Activated CD8-positive, alpha-beta memory T cell treated with anti-CD3 and anti-CD28 coated beads for 24 hours (primary cell): ENCODE results near the gene ARHGEF12.

Source experiments
- DNase-seq: peaks from one replicate; pipeline ENCODE4 v3.0.0-alpha.2; 2020

ARHGEF12 gene, protein sequence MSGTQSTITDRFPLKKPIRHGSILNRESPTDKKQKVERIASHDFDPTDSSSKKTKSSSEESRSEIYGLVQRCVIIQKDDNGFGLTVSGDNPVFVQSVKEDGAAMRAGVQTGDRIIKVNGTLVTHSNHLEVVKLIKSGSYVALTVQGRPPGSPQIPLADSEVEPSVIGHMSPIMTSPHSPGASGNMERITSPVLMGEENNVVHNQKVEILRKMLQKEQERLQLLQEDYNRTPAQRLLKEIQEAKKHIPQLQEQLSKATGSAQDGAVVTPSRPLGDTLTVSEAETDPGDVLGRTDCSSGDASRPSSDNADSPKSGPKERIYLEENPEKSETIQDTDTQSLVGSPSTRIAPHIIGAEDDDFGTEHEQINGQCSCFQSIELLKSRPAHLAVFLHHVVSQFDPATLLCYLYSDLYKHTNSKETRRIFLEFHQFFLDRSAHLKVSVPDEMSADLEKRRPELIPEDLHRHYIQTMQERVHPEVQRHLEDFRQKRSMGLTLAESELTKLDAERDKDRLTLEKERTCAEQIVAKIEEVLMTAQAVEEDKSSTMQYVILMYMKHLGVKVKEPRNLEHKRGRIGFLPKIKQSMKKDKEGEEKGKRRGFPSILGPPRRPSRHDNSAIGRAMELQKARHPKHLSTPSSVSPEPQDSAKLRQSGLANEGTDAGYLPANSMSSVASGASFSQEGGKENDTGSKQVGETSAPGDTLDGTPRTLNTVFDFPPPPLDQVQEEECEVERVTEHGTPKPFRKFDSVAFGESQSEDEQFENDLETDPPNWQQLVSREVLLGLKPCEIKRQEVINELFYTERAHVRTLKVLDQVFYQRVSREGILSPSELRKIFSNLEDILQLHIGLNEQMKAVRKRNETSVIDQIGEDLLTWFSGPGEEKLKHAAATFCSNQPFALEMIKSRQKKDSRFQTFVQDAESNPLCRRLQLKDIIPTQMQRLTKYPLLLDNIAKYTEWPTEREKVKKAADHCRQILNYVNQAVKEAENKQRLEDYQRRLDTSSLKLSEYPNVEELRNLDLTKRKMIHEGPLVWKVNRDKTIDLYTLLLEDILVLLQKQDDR (N-terminal part only)

DNA sequence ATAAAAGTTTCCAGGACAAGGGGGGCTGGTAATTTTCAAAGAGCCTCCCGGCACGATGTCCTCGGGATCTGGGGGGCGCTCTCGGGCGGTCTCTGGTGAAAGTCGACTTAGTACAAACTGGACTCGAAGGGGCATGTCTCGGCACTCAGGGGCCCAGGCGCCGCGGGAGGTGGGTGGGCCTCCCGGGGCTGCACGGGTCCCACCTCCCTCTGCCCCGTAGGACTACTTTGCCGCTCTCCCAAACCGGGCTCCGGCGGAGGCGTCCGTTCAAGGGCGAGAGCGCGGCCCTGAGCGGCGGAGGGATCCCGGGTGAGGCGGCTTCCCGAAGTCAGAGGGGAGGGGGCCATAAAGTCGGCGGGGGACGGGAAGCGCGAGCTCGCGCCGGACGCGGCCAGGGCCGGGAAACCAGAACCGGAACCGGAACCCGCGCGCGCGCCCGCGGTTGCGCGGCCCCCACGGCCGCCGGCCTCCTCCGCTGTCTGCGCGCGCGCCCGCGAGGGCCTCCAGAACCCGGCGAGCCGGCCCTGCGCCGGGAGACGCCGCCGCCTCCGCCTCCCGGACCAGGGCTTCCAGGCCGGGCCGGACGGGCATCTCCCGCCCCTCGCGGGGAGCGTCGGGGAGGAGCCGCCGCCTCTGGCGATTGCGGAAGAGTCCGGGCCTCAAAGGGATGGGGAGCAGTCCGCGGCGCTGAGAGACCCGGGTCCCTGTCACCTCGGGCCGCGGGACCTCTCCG lies at the start of gene ARHGEF12:
Gene ARHGEF12, plus strand, starts transcription at position 506 of the 733 bp plus-strand sequence. CDS start 831 bp downstream, outside the sequence.
- peak; percentile 92 for DNase-seq

DNA sequence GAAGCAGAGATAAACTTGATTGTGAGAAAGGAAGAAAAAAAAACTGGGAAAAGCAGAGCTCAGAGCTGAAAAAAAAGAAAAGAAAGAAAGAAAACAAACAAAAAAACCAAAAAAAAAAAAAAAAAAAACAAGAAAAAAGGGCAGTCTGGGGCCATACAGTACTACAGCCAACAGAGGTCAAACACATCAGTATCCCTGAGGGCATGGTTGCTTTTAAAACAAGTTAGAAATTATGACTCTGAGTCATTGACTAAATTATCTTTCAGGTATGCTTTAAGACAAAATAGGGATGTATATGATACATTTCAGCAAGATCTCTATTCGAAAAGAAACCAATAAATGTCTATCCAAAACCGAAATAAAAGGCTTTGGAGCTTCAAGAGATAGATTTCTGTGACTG lies 48.2 kb upstream of the ARHGEF12 start:
- no peak for DNase-seq

DNA sequence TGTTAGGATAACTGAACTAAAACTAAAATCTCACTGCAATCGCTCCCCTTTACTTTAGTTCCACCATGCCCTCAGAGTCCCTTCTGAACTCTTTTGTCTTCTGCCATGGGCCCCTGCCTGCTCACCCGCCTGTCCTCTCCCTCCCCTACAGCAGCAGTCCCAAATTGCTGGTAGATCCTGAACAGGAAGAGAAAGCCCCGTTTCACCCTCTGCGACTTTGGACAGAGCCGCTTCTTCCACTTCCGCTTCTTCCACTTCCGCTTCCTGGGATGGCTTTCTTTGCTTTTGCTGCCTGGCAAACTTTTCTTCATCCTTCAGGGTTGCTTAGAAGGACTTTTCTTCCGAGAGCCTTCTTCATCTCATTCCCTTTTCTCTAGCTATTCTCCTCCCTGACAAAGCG lies 46.8 kb upstream of the ARHGEF12 start:
- no peak for DNase-seq

DNA sequence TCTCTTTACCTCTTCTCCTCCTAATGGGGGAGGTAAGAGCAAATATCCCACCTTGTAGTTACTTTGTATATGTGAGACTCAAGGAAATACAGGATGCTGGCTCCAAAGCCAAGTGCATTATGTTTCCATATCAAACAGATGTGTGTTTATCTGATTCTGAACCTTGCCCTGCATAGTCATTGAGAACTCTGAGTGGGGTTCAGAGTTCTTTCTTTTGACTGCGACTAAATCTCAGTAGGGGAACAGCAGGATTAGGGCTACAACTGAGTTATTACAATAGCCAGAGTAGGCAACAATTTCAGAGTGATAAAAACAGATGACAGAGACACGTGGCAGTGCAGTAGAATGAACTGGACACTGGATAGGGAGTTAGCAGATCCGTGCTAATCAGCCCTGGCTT lies 45.3 kb upstream of the ARHGEF12 start:
- no peak for DNase-seq

DNA sequence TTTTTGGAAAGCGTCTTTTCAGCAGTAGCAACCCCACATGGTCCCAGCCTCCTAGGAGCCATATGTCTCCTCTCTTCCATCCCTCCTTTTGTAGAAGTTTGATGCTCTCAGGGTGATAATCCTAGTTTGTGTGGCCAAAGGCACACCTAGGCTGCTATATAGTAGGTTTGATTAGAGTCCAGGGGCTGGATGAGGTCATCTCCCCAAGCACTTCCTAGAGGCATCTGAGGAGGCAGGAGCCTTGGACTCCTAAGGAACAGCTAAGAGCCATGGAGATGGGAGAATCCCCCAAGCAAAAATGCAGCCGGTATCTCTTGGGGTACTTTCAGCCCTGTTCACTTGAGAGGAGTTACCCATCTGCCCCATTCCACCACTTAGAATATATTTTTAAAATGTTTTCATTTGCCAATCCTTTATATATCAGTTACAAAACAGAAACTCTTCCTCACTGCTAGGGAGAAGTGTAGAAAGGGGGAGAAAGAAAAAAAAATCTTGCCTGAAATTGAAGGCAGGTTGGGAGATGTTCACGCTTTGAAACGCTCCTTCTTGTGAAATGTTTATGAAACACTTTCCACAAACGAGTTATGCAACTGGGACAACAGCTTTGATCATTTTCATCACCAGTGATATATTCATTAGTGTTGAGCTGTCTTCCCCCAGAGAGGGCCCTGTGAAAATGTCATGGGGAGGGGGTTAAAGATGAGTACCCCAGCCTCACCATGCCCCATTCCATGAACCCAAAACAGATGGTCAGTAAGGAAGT lies 43.0 kb upstream of the ARHGEF12 start:
- no peak for DNase-seq

DNA sequence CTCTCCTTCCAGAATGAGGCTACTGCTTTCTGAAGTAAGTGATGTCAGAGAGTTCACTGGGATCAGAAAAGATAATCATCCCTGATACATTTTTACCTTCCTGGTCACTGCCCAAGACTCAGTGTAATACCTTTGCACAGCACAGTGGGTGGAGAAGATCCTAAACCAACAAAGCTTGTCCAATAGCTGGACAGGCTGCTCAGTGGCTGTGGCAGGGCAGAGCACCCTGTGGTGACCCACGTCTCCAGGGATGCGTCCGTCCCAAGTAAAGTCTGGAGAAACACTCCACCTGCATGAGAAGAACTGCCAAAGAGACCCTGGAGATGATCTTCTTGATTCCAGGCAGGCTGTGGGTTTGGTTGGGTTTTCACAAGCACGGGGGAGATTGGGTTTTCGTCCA lies 42.1 kb upstream of the ARHGEF12 start:
- DNase-seq, result no peak

DNA sequence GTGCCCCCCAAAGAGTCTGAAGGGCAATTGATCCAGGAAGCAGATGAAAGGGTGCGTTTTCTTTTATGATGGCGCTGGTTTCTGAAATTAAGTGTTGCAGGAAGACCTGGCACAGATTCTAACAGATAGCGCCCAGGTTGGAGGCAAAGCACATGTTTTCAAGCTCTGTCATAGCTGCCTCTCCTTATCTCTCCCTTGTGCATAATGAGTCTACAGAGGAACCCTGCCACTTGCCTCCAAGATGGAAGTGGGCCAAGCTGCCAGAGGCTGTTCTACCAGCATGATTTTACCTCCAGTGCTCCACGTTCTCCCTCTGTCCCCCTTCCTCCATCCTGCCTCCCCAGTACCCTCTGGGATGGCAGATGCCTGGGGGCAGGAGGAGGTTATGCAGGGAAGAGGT lies 41.1 kb upstream of the ARHGEF12 start:
- DNase-seq, result no peak

DNA sequence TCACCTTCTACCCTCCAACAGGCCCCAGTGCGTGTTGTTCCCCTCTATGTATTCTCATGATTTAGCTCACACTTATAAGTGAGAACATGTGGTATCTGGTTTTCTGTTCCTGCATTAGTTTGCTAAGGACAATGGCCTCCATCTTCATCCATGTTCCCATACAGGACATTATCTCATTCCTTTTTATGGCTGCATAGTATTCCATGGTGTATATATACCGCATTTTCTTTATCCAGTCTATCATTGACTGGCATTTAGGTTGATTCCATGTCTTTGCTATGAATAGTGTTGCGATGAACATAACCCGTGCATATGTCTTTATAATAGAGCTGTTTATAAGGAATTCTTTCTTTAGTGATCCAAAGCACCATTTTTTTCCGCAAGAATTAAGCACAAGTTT lies 39.7 kb upstream of the ARHGEF12 start:
- no peak for DNase-seq

DNA sequence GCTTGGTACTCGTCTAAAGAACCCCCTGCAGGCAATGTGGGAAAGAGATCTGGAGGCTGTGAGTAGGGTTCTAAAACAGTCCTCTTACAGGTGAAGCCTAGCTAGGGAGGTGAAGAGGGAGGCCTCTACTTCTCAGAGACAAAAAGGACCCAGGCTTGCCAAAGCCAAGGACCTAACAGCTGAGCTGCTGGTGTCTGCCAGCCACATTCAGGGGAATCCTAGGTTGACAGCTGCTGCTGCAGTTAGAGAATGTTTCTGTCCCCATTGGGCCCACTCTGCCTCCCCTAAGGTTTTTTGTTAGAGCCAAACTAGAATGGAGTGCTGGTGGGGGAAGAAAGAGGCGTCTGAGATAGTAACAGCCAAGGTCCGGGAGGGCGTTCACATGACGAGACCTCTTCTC lies 37.8 kb upstream of the ARHGEF12 start:
- no peak for DNase-seq

DNA sequence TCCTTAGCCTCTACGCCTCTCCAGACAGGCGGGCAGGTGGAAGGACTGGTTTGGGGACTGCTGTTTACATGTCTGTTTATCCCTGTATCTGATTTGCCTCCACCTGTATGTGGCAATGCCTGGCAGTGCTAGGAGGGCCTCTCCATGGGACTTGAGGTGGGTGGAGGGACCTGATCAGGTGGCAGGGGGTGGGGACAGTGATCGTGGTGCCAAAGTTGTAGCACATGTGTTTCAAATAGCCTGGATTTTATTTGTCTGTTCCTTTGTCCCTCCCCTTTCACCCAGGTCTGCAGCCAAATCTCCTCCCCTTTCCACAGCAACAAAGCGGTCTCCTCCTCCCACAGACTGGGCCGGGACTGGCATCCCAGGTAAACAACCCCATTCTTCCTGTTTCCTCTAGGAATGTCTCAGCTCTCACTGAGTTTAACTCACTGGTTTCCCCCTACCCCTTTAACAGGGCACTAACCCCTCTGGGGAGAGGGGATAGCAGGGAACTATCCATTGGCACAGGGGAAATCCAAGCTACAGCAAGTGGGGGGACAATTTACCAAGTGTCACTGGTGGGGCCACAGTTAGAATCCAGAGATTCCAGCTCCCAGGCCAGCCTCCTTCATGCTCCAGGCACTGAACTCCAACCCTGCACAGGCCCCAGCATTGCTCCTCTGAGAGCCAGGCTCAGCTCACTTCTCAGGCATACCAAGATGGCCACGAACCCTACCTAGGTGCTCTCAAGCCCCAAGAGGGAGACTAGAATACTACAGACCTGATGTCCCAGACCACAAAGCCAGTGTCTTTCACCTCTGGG lies 34.0 kb upstream of the ARHGEF12 start:
- DNase-seq, result no peak

DNA sequence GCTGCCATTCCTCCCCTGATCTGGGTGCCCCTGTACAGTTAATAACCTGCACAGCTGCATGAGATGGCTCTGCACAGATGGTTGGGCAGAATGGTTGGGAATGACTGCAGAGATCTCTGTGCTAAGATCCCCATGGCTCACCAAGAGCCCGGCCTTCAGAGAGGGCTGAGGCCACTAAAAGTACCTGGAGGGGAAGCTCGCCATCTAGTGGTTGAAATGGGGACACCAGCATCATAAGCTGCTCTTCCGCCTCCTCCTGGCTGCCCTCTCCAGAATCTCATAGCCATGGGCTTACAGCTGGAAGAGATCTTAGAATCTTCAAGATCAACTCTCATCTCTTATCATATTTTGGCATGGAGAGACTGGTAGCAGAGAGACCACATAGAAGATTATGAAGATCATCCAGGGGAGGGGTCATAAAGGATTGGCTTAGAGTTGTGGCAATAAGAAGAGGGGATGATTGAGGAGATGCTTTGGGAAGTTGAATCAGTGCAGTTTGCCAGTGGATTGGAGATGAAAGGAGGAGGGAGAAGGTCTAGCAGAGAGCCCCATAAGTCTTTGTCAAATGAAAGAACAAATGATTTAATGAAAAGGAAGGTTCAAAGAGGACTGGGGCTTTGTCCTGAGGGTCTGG lies 33.1 kb upstream of the ARHGEF12 start:
- peak; percentile 85 for DNase-seq

DNA sequence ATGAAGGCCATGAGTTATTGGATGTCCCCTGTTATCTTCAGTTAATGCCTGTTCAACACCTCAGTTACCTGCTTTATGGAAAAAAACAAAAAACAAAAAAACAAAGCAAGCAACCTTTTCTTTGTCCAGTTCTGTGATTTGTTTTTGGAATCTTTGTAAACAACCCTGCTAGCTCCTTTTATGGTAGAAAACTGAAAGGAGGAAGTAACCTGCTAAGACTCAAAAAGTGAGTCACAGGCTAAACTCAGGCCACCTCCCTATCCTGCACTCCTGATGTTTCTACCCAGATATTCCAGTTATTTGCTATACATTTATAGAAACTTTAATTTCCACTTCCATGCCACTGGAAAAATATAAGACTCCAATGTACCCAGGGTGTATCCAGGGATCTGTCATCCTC lies 31.7 kb upstream of the ARHGEF12 start:
- DNase-seq, result no peak

DNA sequence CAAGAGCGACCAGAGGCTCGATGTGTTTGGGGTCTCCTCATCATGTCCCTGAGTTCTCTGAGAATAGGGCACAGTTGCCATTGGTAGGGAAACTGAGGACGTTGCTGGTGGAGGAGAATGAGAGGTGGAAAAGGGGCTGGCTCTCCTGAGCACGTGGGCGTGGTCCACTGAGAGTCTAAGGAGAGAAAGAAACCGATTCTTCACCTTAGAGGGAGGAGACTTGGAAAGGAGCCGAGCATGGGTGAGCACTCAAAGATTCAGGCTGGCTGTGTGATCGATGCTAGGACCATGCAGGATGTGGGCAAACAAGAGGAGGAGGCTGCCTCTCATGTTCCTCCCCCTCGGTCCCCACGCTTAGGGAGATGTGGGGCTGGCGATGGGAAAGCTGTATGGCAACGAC lies 30.9 kb upstream of the ARHGEF12 start:
- DNase-seq, result no peak

DNA sequence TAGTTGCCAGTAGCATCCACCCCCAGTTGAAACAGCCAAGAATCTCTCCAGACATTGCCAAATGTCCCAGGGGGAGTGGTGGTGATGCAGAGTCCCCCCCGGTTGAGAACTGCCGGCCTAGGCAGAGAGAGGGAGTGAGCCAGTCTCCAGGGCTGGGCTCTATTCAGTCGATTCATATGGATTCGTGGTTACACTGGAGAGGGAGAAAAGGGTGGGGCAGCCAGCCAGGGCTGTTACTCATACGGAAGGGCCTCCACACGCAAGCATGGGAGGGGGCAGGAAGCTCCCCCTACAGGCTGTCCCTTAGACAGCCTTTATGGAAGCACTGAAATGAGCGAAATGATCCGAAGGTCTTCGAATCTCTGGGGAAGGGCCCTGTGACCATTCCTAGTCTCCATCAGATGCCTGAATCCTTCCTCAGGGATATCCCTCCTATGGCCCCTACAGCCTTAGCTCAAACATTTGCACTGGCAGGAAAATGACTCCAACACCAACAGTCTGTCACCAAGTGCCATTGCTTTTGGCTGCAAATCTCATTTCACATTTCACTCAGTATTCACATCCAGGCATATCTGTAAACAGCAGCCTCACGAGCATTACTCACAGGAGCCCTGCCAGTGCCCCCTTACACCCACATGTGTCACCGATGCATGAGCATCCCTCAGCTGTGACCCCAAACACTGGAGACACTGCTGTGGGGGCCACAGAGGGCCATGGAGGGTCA lies 29.5 kb upstream of the ARHGEF12 start:
- DNase-seq, result no peak

DNA sequence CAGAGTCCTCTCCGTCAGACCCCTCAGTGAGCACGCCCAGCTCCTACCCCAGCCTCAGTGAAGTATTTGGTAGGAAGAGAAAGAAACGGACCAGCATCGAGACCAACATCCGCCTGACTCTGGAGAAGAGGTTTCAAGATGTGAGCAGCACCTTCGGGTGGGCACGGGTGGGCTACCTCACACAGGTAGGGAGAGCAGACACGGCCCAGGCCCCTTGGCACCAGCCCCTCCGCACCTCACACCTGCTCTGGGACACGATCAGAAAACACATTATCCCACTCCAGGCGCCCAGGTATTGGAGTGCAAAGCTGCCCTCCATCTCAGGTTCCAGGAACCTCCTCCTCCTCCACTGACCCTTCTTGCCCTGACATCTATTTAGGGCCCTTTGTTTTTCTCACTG lies 28.7 kb upstream of the ARHGEF12 start:
- no peak for DNase-seq

DNA sequence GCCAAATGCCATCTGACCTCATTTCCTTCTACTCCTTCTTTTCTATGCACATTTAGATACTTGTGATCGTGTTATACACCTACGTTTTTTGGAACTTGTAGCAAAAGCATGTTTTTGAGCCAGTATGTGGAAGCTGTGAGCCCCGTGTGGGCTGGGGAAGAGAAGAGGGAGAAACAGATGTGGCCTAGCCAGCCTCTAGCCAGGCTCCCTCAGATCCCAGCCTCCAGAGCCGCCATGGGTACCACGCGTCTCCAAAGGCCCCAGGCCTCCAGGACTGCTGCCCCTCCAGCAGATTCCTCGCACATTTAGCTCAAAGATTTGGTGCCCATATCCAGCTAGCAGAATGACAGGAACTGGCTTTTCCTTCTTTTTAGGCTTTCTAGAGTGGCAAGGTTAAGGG lies 28.1 kb upstream of the ARHGEF12 start:
- no peak for DNase-seq

DNA sequence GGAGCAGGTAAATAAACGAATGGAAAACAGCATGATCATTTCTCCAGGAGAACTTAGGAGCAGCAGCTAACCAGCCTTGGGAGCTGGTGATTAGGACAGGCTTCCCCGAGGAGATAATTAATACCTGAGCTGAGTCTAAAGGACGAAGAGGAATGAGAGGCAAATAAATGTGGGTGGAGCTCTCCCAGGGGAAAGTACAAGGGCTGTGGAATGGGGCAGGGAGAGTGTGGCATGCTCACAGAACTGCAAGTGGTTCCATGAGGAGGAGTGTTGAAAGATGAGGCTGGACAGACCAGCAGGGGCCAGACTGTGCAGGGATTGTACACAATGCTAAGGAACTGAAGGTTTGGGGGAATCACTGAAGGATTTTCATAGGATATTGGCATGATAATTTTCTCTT lies 25.3 kb upstream of the ARHGEF12 start:
- DNase-seq, result no peak

DNA sequence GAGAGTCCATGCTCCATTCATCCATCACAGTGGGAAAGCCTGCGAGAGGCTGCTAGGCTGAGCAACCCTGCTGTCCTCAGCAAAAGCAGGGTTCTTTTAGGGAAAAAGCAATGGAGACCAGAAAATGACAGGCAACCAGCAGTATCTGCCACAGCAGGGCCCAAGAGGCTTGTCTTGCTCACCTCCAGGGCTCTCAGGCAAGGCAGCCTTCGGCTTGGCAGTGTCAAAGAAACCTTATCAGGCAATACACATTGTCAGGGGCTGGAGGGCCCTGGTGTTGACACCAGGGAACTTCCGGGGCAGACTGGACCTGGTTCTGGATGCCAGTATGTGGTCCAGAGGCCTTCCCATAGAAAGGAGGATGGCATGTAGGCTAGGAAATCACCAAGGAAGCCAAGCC lies 21.4 kb upstream of the ARHGEF12 start:
- DNase-seq, result no peak

DNA sequence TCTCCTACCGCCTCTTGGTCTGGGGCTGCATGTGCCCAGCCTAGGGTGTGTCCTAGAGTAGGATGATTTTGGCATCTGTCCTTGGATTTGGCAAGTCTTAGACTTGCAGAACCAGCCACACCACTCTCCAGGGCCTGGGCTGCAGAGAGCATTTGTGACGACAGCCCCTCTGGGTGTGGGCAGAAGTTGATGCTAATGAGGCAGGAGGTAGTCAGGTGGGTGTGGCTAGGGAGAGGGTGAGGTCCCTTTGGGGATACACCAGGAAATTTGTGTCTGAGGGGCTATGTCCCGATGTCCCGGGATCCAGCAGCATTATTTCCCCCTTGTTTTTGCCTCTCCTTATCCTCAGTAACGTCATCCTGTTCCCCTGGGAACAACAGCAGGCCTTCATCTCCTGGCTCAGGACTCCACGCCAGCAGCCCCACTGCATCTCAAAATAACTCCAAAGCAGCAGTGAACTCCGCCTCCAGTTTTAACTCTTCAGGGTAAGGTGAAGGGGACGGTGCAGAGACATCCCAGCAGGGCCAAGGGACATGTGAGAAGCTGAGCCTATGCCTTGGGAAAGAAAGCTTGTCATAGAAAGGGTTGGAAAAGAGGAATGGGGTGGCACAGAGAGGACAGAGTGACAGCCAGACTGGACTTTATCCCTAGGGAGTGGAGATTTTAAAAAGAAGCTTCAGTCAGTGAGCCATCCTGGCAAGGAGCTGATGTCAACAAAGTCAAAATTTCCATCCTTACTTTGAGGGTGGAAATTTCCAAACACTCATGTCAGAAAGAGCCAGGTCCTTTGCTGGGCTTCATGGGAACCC lies 19.1 kb upstream of the ARHGEF12 start:
- no peak for DNase-seq
